Prostate gland (tissue), 2 donors: ENCODE measurements around the gene IL20RB. TPM values are rescaled to one million over a fixed set of nuclear protein-coding genes. Genes with fewer than 3 reads are reported as not detected.

Source experiments
- DNase-seq: peaks from one replicate; pipeline ENCODE4 v3.0.0-alpha.2; 2019; ENCODE audit warnings: low spot score
- H3K27ac ChIP-seq, 2 donors: fragments of 200-600 bp; sonication (generic); 2 replicates each; pipeline ENCODE4 v1.5.1; 2017 to 2019
- H3K27me3 ChIP-seq: fragments of 200-600 bp; sonication (generic); replicated peaks from 2 replicates; pipeline ENCODE4 v1.5.1; 2019; ENCODE audit not compliant: insufficient read depth
- H3K36me3 ChIP-seq, 2 donors: fragments of 200-600 bp; sonication (generic); 1 replicate in 1 of 2; 2 replicates in 1 of 2; pipeline versions ENCODE4 v1.5.1 to v1.8.1; 2017 to 2019
- H3K4me1 ChIP-seq: fragments of 200-600 bp; sonication (generic); replicated peaks from 2 replicates; pipeline ENCODE4 v1.5.1; 2019
- H3K4me3 ChIP-seq, 2 donors: fragments of 200-600 bp; sonication (generic); 2 replicates each; pipeline ENCODE4 v1.5.1; 2017 to 2019
- H3K9me3 ChIP-seq: fragments of 200-600 bp; sonication (generic); 2 replicates; pipeline ENCODE4 v1.5.1; 2017
- CTCF ChIP-seq, 4 experiments: fragments of 200-600 bp in 2 of 4; fragments of 450-650 bp in 2 of 4; sonication (generic) in 2 of 4; IDR thresholded peaks; 1 replicate in 3 of 4; 2 replicates in 1 of 4; pipeline ENCODE4 v1.5.1; 2016 to 2019; ENCODE audit warnings: antibody characterized with exemption in 4 of 4, mild to moderate bottlenecking in 2 of 4, moderate library complexity in 2 of 4
- POLR2A ChIP-seq: fragments of 450-650 bp; IDR thresholded peaks from one replicate; pipeline ENCODE4 v1.6.1; 2016; ENCODE audit warnings: antibody characterized with exemption, mild to moderate bottlenecking
- POLR2AphosphoS5 ChIP-seq: sonication (generic); formaldehyde crosslinking; IDR thresholded peaks from one replicate; pipeline ENCODE4 v1.6.1; 2017; ENCODE audit warnings: antibody characterized with exemption
- WGBS: methylation state at CpG from one replicate; pipeline ENCODE4 v1.1.5; 2018; 5-methylcytosine and 5-hydroxymethylcytosine counted together
- intact Hi-C: fragments of 100-400 bp; cut with DNase I; formaldehyde crosslinking; loops from one replicate; pipeline ENCODE4 v1.14.2; 2022
- total RNA-seq, 2 donors: library from RNA; depleted of rRNA; stranded (reverse); fragments of >200 nt; gene quantifications; one replicate each; pipeline ENCODE4 v1.1.0, GENCODE V29; 2016

The IL20RB gene
- total RNA-seq, 2 donors from 2014 or later = 0.14 to 2.5 TPM

GRCh38 chr3:137047240-137047639 is 89.5 kb downstream of the IL20RB start:
- Histone ChIP-seq H3K9me3 (no peaks in the 10 kb centered on the region), H3K36me3 (no peaks in the 10 kb centered on the region), H3K4me3 (no peak overlapping the region), H3K4me1 (no peaks in the 10 kb centered on the region), H3K27me3 (no peaks in the 10 kb centered on the region), H3K27ac (no peak overlapping the region)
- no peak for DNase-seq
- 66% methylated on average over 4 of the region's 4 CpGs for WGBS
- no peak for TF ChIP-seq POLR2A
- no peak for TF ChIP-seq POLR2AphosphoS5
- TF ChIP-seq CTCF (IDR thresholded peaks at IDR 0.05) = no peak
- intact Hi-C loops = no loop called here

- no peak overlapping the region for H3K27ac ChIP-seq
- no peaks in the 10 kb centered on the region for H3K36me3 ChIP-seq
- intact Hi-C loops = no loop called here
- TF ChIP-seq POLR2AphosphoS5 (no peak), POLR2A (no peak), CTCF (IDR thresholded peaks at IDR 0.05) (no peak)
- H3K4me1 ChIP-seq = no peaks in the 10 kb centered on the region
- no peak overlapping the region for H3K4me3 ChIP-seq
- H3K27me3 ChIP-seq = no peaks in the 10 kb centered on the region
- WGBS = 38% methylated on average over 3 of the region's 3 CpGs
- DNase-seq = no peak
- H3K9me3 ChIP-seq = no peaks in the 10 kb centered on the region
Measured at GRCh38 chr3:137050281-137050680, 92.5 kb downstream of the IL20RB start.

GRCh38 chr3:137052298-137052697 is 94.5 kb downstream of the IL20RB start:
- WGBS = 54% methylated on average over 1 of the region's 1 CpG

More at GRCh38 chr3:137052298-137052697, 94.5 kb downstream of the IL20RB start:
- Histone ChIP-seq H3K9me3 (no peaks in the 10 kb centered on the region), H3K36me3 (no peaks in the 10 kb centered on the region), H3K27me3 (no peaks in the 10 kb centered on the region), H3K27ac (no peak overlapping the region), H3K4me3 (no peak overlapping the region), H3K4me1 (no peaks in the 10 kb centered on the region)
- intact Hi-C loops = no loop called here
- TF ChIP-seq CTCF (IDR thresholded peaks at IDR 0.05) (no peak), POLR2A (no peak), POLR2AphosphoS5 (no peak)
- no peak for DNase-seq

Other genes with a start within 250 kb of the IL20RB start
- 10 to 100 TPM; 21.9 to 34.1 TPM for gene STAG1, start 205.6 kb upstream of the IL20RB start, total RNA-seq
- 10 to 100 TPM in 1 of 2 donors, 1 to 10 TPM in 1; 2.9 to 17.4 TPM for gene SLC35G2, start 138.9 kb upstream of the IL20RB start, total RNA-seq
- gene NCK1, start 95.8 kb upstream of the IL20RB start, total RNA-seq = 10 to 100 TPM; 23.3 to 35.6 TPM